Small intestine (tissue), 7 donors: ENCODE data around the gene RIPOR3. TPM values are rescaled to one million over a fixed set of nuclear protein-coding genes. Genes with fewer than 3 reads are reported as not detected.
"Not testable (repeated sequence)": the region's sequence is repeated elsewhere in the genome, so short reads cannot be mapped to it uniquely, and the experiment has no call there.

Experiments
- DNase-seq, 2 donors: peaks; one replicate each; pipeline versions ENCODE4 v3.0.0 to v3.0.0-alpha.2; 2013
- FAIRE-seq: peaks from 2 replicates; lab custom pipeline; 2012; peaks lifted over from hg19 to GRCh38; lab: Jason Lieb, UNC
- H3K27ac ChIP-seq, 3 donors: one replicate each; pipeline ENCODE4 v1.5.1; 2013; ENCODE audit warnings: low read length in 2 of 3, mild to moderate bottlenecking in 2 of 3, control low read depth in 1 of 3, inconsistent platforms in 1 of 3, low read depth in 1 of 3, moderate library complexity in 1 of 3
- H3K27me3 ChIP-seq, 3 donors: one replicate each; pipeline ENCODE4 v1.6.1; 2013; ENCODE audit warnings: low read length in 3 of 3, inconsistent platforms in 1 of 3; ENCODE audit not compliant: control insufficient read depth in 3 of 3, insufficient read depth in 3 of 3
- H3K36me3 ChIP-seq, 3 donors: one replicate each; pipeline ENCODE4 v1.6.1; 2013; ENCODE audit warnings: low read length in 3 of 3, inconsistent platforms in 1 of 3, low read depth in 1 of 3, mild to moderate bottlenecking in 1 of 3, moderate library complexity in 1 of 3; ENCODE audit not compliant: control insufficient read depth in 3 of 3, insufficient read depth in 2 of 3
- H3K4me1 ChIP-seq, 3 donors: one replicate each; pipeline ENCODE4 v1.6.1; 2013; ENCODE audit warnings: low read length in 2 of 3, inconsistent platforms in 1 of 3, low read depth in 1 of 3, mild to moderate bottlenecking in 1 of 3, moderate library complexity in 1 of 3; ENCODE audit not compliant: control insufficient read depth in 3 of 3, insufficient read depth in 2 of 3
- H3K4me3 ChIP-seq, 3 donors: one replicate each; pipeline ENCODE4 v1.5.1; 2013; ENCODE audit warnings: low read length in 3 of 3, control low read depth in 1 of 3, inconsistent platforms in 1 of 3, low read depth in 1 of 3, mild to moderate bottlenecking in 1 of 3, moderate library complexity in 1 of 3
- H3K9me3 ChIP-seq, 2 donors: one replicate each; pipeline ENCODE4 v1.6.1; 2013; ENCODE audit warnings: low read depth in 1 of 2, low read length in 1 of 2; ENCODE audit not compliant: control insufficient read depth in 2 of 2, insufficient read depth in 1 of 2
- WGBS, 3 donors: extraction: QIAGEN DNeasy Blood & Tissue Kit; methylation state at CpG; one replicate each; pipeline ENCODE4 v1.1.7; 2013; 5-methylcytosine and 5-hydroxymethylcytosine counted together
- polyA plus RNA-seq, 4 donors: library from polyadenylated mRNA; stranded (reverse) in 3 of 4; unstranded in 1 of 4; fragments of 200-250 nt in 3 of 4; fragments of 120-200 nt in 1 of 4; gene quantifications; one replicate each; pipeline versions ENCODE4 v1.2.1 to v1.2.3, GENCODE V29; 2013
- donor health status: healthy with polysubstance abuse.
- donor health status: control.
- donor health status: control.
- donor health status: Bipolar disorder and iron deficiency.
- donor health status: healthy.

The RIPOR3 gene
- polyA plus RNA-seq, 4 donors = 0.22 to 10.9 (median 3.2) TPM

DNA sequence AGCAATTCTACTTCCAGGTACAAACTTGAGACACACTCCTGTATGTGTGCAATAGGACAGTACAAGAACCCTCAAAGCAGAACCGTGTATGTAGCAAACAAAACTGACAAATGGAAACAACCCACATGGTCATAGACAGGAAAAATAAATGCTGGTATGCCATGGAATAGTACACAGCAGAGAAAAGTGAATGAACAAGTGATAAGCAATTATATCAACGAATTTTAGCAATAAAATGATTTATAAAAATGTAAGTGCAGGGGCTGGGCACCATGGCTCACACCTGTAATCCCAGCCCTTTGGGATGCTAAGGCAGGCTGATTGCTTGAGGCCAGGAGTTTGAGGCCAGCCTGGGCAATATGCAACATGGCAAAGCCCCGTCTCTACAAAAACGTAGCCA lies 9.3 kb downstream of the RIPOR3 start:
- Histone ChIP-seq H3K27me3 (no peaks in the 10 kb centered on the region), H3K9me3 (no peaks in the 10 kb centered on the region), H3K4me1 (peaks cover 4 to 27% (median 9%) of the 10 kb centered on the region in 3 donors), H3K36me3 (no peaks in the 10 kb centered on the region), H3K4me3 (no peak overlapping the region), H3K27ac (no peak overlapping the region)
- FAIRE-seq (no peak), DNase-seq (no peak)
- WGBS, 3 donors = 64 to 79% (median 66%) methylated on average over 4 of the region's 4 CpGs

GRCh38 chr20:50681359-50682064 lies 9.8 kb downstream of the RIPOR3 start:
- FAIRE-seq = no peak
- Histone ChIP-seq H3K4me1 (peaks cover 4 to 27% (median 9%) of the 10 kb centered on the region in 3 donors), H3K27me3 (no peaks in the 10 kb centered on the region), H3K9me3 (no peaks in the 10 kb centered on the region), H3K4me3 (no peak overlapping the region), H3K36me3 (no peaks in the 10 kb centered on the region), H3K27ac (no peak overlapping the region)
- no peak for DNase-seq
- WGBS, 3 donors = 42 to 65% (median 43%) methylated on average over 12 of the region's 12 CpGs

DNA sequence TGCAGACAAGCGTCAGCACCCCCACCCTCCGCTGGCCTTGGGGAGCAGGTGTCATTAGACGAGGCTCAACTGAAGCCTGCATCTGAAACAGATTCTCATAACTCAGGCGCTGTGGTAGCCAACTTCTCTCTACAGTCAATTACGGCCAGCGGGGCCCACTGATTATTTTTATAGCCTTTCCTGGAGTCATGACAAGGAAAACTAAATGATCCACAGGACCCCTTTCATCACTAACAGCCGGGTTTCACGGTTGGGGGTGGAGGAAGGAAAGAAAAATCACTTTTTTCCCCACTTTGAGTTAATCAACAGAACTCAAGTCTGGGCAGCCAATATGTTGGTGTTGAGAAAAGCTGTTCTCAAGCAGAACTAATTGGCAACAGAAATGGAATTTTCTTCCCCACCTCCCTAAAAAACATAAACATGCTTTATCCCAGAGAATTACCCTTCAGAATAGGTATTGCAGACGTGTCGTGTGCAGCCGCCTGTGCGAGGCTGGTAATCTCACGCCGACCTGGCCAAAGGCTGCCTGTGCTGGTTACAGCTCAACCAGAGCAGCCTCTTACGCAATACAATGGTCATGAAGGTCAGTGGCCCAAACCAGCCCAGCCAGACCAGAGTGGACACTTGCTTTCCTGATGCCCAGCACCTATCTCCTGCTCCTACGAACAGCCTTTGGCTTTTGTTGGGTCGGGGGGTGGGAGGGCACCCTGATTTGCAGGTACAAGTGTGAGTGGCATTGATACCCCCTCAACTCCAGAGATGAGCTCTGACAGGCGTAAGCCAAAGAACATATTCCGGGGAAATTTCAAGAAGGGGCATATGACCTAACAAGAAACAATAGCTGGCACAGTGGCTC lies 11.0 kb downstream of the RIPOR3 start:
- Histone ChIP-seq H3K4me3 (no peak overlapping the region), H3K27me3 (no peaks in the 10 kb centered on the region), H3K9me3 (no peaks in the 10 kb centered on the region), H3K36me3 (no peaks in the 10 kb centered on the region), H3K4me1 (peaks cover 4 to 30% (median 9%) of the 10 kb centered on the region in 3 donors), H3K27ac (peak overlapping the region; percentile 23 to 75 (median 28))
- DNase-seq (peak; percentile 70 to 81), FAIRE-seq (no peak)
- 23 to 51% (median 29%) methylated on average over 19 of the region's 19 CpGs for WGBS, 3 donors

DNA sequence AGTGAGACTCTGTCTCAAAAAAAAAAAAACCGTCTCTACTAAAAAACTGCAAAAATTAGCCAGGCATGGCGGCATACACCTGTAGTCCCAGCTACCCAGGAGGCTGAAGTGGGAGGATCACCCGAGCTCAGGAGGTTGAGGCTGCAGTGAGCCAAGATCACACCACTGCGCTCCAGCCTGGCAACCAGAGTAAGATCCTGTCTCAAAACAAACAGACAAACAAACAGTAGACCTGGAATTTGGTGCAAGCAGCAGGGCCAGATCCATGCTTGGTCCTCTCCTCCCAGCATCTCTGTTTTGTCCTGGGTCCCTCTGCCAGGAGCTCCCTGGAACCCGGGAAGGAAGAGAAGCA lies 11.6 kb downstream of the RIPOR3 start:
- no peaks in the 10 kb centered on the region for H3K36me3 ChIP-seq
- DNase-seq (no peak), FAIRE-seq (no peak)
- no peak overlapping the region for H3K4me3 ChIP-seq
- H3K27ac ChIP-seq = peak overlapping the region; percentile 23 to 75 (median 28)
- H3K9me3 ChIP-seq = no peaks in the 10 kb centered on the region
- 39 to 61% (median 59%) methylated on average over 4 to 5 of the region's 5 CpGs for WGBS, 3 donors
- H3K27me3 ChIP-seq = no peaks in the 10 kb centered on the region
- peaks cover 4 to 30% (median 9%) of the 10 kb centered on the region in 3 donors for H3K4me1 ChIP-seq

GRCh38 chr20:50678169-50678898 lies 13.0 kb downstream of the RIPOR3 start:
- peak; percentile 80 to 95 for DNase-seq

DNA sequence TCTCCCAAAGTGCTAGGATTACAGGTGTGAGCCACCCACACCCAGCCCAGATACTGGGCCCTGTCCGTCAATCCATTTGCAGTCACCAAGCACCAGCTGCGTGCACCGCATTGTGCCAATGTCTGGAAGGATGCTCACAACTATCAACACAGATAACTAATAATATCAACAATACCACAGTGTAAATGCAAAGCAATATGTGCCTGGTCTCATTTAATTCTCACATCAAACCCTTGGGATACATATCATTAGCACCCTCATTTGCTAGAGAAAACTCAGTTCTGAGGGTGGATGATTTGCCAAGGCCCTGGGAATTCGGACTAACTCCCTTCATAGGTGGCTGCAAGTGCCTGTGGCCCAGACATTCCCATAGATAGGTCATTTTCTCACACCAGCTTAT lies 14.5 kb downstream of the RIPOR3 start:
- DNase-seq (no peak), FAIRE-seq (no peak)
- Histone ChIP-seq H3K36me3 (no peaks in the 10 kb centered on the region), H3K9me3 (no peaks in the 10 kb centered on the region), H3K27ac (no peak overlapping the region), H3K4me3 (no peak overlapping the region), H3K27me3 (no peaks in the 10 kb centered on the region), H3K4me1 (peaks cover 7 to 47% (median 9%) of the 10 kb centered on the region in 3 donors)
- 84 to 92% (median 88%) methylated on average over 4 of the region's 4 CpGs for WGBS, 3 donors

More at GRCh38 chr20:50678169-50678898, 13.0 kb downstream of the RIPOR3 start:
- Histone ChIP-seq H3K4me3 (no peak overlapping the region), H3K36me3 (no peaks in the 10 kb centered on the region), H3K27me3 (no peaks in the 10 kb centered on the region), H3K4me1 (peaks cover 7 to 42% (median 9%) of the 10 kb centered on the region in 3 donors), H3K27ac (peak overlapping the region; percentile 0 to 62 (median 52)), H3K9me3 (no peaks in the 10 kb centered on the region)
- WGBS, 3 donors = 15 to 48% (median 25%) methylated on average over 8 of the region's 8 CpGs
- FAIRE-seq = no peak

DNA sequence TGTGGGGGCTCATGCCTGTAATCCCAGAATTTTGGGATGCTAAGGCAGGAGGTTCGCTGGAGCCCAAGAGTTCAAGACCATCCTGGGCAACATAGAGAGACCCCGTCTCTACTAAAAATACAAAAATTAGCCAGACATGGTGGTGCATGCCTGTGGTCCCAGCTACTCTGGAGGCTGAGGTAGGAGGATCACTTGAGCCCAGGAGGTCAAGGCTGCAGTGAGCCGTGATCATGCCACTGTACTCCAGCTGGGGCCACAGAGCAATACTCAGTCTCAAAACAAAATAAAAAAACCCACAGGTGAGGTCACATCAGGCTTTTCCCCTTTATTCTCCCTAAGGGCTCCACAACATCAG lies 15.0 kb downstream of the RIPOR3 start:
- not testable (repeated sequence) for H3K27ac ChIP-seq, FAIRE-seq, DNase-seq, H3K36me3 ChIP-seq, H3K9me3 ChIP-seq, H3K27me3 ChIP-seq, H3K4me3 ChIP-seq
- 89 to 98% (median 95%) methylated on average over 3 of the region's 3 CpGs for WGBS, 3 donors
- peaks cover 7 to 47% (median 9%) of the 10 kb centered on the region in 3 donors for H3K4me1 ChIP-seq
